DMS114 treated with DMSO at 0.1 percent for 48 hours (cell line): ENCODE measurements around the gene ADAM11.
"Not testable (repeated sequence)": the region's sequence is repeated elsewhere in the genome, so short reads cannot be mapped to it uniquely, and the experiment has no call there.

Experiments used
- DNase-seq: peaks from one replicate; lab custom pipeline; 2025; ENCODE audit not compliant: unreplicated experiment; lab: John Stamatoyannopoulos, UW

The ADAM11 gene

GRCh38 chr17:44758414-44759085, at the start of gene ADAM11:
Gene ADAM11 (plus strand): TSS chr17:44758988. CDS start chr17:44759200, 212 bp downstream.
- DNase-seq: no peak

GRCh38 chr17:44719444-44719843, 39.3 kb upstream of the ADAM11 start:
- no peak for DNase-seq

GRCh38 chr17:44722254-44722653, 36.5 kb upstream of the ADAM11 start:
- no peak for DNase-seq

- DNase-seq: not testable (repeated sequence)
Observed at GRCh38 chr17:44726121-44726520, 32.7 kb upstream of the ADAM11 start.

- DNase-seq: no peak
Observed at GRCh38 chr17:44733753-44734152, 25.0 kb upstream of the ADAM11 start.

- no peak for DNase-seq
Observed at GRCh38 chr17:44734272-44734671, 24.5 kb upstream of the ADAM11 start.

- DNase-seq: no peak
Observed at GRCh38 chr17:44736551-44737240, 22.1 kb upstream of the ADAM11 start.

- no peak for DNase-seq
Observed at GRCh38 chr17:44738214-44738906, 20.4 kb upstream of the ADAM11 start.

- DNase-seq: no peak
Observed at GRCh38 chr17:44741316-44741715, 17.5 kb upstream of the ADAM11 start.

GRCh38 chr17:44745301-44745700, 13.5 kb upstream of the ADAM11 start:
- DNase-seq: no peak

- DNase-seq: not testable (repeated sequence)
Observed at GRCh38 chr17:44745738-44746137, 13.1 kb upstream of the ADAM11 start.

- no peak for DNase-seq
Observed at GRCh38 chr17:44747566-44747965, 11.2 kb upstream of the ADAM11 start.

GRCh38 chr17:44749076-44749979, 9.5 kb upstream of the ADAM11 start:
- DNase-seq: no peak

- DNase-seq: no peak
Observed at GRCh38 chr17:44749980-44750318, 8.8 kb upstream of the ADAM11 start.

- DNase-seq: no peak
Observed at GRCh38 chr17:44751331-44751730, 7.5 kb upstream of the ADAM11 start.

GRCh38 chr17:44751806-44752205, 7.0 kb upstream of the ADAM11 start:
- no peak for DNase-seq

GRCh38 chr17:44752953-44753861, 5.6 kb upstream of the ADAM11 start:
- no peak for DNase-seq

- DNase-seq: no peak
Observed at GRCh38 chr17:44754276-44754675, 4.5 kb upstream of the ADAM11 start.

GRCh38 chr17:44755180-44755579, 3.6 kb upstream of the ADAM11 start:
- DNase-seq: not testable (repeated sequence)
